Endodermal cell (in vitro differentiated cells): Measurements from ENCODE around the gene GPR142. TPM values are rescaled to one million over a fixed set of nuclear protein-coding genes. Genes with fewer than 3 reads are reported as not detected.

Experiments used
- DNase-seq: peaks from one replicate; pipeline ENCODE4 v3.0.0-alpha.2; 2017
- H3K27ac ChIP-seq: 2 replicates; pipeline ENCODE4 v1.5.1; 2013; ENCODE audit warnings: mild to moderate bottlenecking, low read depth, low read length, moderate library complexity
- H3K27me3 ChIP-seq: 2 replicates; pipeline ENCODE4 v1.6.1; 2013; ENCODE audit warnings: mild to moderate bottlenecking, low read length, moderate library complexity; ENCODE audit not compliant: insufficient read depth, control insufficient read depth, poor library complexity, severe bottlenecking
- H3K36me3 ChIP-seq: 2 replicates; pipeline ENCODE4 v1.7.0; 2013; ENCODE audit warnings: mild to moderate bottlenecking, low read length, moderate library complexity; ENCODE audit not compliant: control insufficient read depth, insufficient read depth
- H3K4me1 ChIP-seq: one replicate; pipeline ENCODE4 v1.7.0; 2013; ENCODE audit warnings: low read length; ENCODE audit not compliant: control insufficient read depth, insufficient read depth
- H3K4me3 ChIP-seq: 2 replicates; pipeline ENCODE4 v1.5.1; 2013; ENCODE audit warnings: mild to moderate bottlenecking, low read length, moderate library complexity
- H3K9ac ChIP-seq: 2 replicates; pipeline ENCODE4 v1.6.1; 2013; ENCODE audit warnings: mild to moderate bottlenecking, low read length, moderate library complexity; ENCODE audit not compliant: poor library complexity, severe bottlenecking; ENCODE audit errors: extremely low read depth
- H3K9me3 ChIP-seq: 2 replicates; pipeline ENCODE4 v1.6.1; 2013; ENCODE audit warnings: mild to moderate bottlenecking, low read length, moderate library complexity; ENCODE audit not compliant: control insufficient read depth
- H3K27ac Mint-ChIP-seq: 2 replicates; pipeline ENCODE4 v1.8.0; 2020; ENCODE audit warnings: mixed read lengths
- H3K27me3 Mint-ChIP-seq: 2 replicates; pipeline ENCODE4 v1.8.0; 2021; ENCODE audit warnings: mild to moderate bottlenecking, mixed read lengths; ENCODE audit not compliant: insufficient read depth
- H3K36me3 Mint-ChIP-seq: 2 replicates; pipeline ENCODE4 v1.8.0; 2020; ENCODE audit warnings: low read depth, mixed read lengths
- H3K4me1 Mint-ChIP-seq: 2 replicates; pipeline ENCODE4 v1.8.0; 2020; ENCODE audit warnings: mixed read lengths
- H3K4me3 Mint-ChIP-seq: 2 replicates; pipeline ENCODE4 v1.8.0; 2020; ENCODE audit warnings: mild to moderate bottlenecking, moderate library complexity, mixed read lengths
- H3K9me3 Mint-ChIP-seq: 2 replicates; pipeline ENCODE4 v1.8.0; 2020; ENCODE audit warnings: mild to moderate bottlenecking, mixed read lengths
- CTCF ChIP-seq: fragments of 200-600 bp; sonication (generic); conservative IDR thresholded peaks from 2 replicates; pipeline ENCODE4 v1.5.0; 2021; ENCODE audit warnings: antibody characterized with exemption, mild to moderate bottlenecking
- WGBS, 2 experiments: methylation state at CpG; one replicate each; pipeline versions ENCODE4 v1.1.5 to v1.1.7; 2013; ENCODE audit warnings: missing lambda C conversion rate in 2 of 2, mixed read lengths in 1 of 2; ENCODE audit not compliant: insufficient coverage in 1 of 2, insufficient read length in 1 of 2; 5-methylcytosine and 5-hydroxymethylcytosine counted together
- total RNA-seq, 2 donors: library from RNA; stranded (reverse); fragmentation: NEBNext Ultra II Directional in 1 of 2; extraction: Animal tissue kit (Norgen Biotek cat#: 25700) in 1 of 2; gene quantifications; 2 replicates in 1 of 2; 3 replicates in 1 of 2; pipeline ENCODE4 v1.2.1, GENCODE V29; 2021

GPR142 gene
- total RNA-seq, 2 donors from 2014 or later, result 0.29 to 0.92 TPM

- H3K4me3 ChIP-seq, result no peak overlapping the region
- H3K4me1 ChIP-seq, result no peaks in the 10 kb centered on the region
- H3K27me3 ChIP-seq, result peaks cover 30% of the 10 kb centered on the region
- H3K4me3 Mint-ChIP-seq, result no peak overlapping the region
- no peak overlapping the region for H3K27ac Mint-ChIP-seq
- H3K36me3 ChIP-seq, result no peaks in the 10 kb centered on the region
- H3K36me3 Mint-ChIP-seq, result no peaks in the 10 kb centered on the region
- H3K27me3 Mint-ChIP-seq, result peaks cover 77% of the 10 kb centered on the region
- no peak for TF ChIP-seq CTCF
- H3K27ac ChIP-seq, result no peak overlapping the region
- WGBS, 2 experiments, result 95 to 97% methylated on average over 13 of the region's 13 CpGs
- H3K9ac ChIP-seq, result no peak overlapping the region
- peaks cover under 1% of the 10 kb centered on the region for H3K9me3 Mint-ChIP-seq
- peaks cover 9% of the 10 kb centered on the region for H3K4me1 Mint-ChIP-seq
- H3K9me3 ChIP-seq, result no peaks in the 10 kb centered on the region
- no peak for DNase-seq
Measured at GRCh38 chr17:74415608-74416396, 48.5 kb downstream of the GPR142 start.

GRCh38 chr17:74417178-74418045 is 50.1 kb downstream of the GPR142 start:
- Mint-ChIP-seq H3K4me1 (peaks cover 9% of the 10 kb centered on the region), H3K4me3 (no peak overlapping the region), H3K9me3 (peaks cover 1% of the 10 kb centered on the region), H3K27ac (no peak overlapping the region), H3K36me3 (no peaks in the 10 kb centered on the region), H3K27me3 (peaks cover 74% of the 10 kb centered on the region)
- H3K36me3 ChIP-seq, result no peaks in the 10 kb centered on the region
- no peaks in the 10 kb centered on the region for H3K9me3 ChIP-seq
- no peak for DNase-seq
- peaks cover 24% of the 10 kb centered on the region for H3K27me3 ChIP-seq
- no peak overlapping the region for H3K4me3 ChIP-seq
- H3K27ac ChIP-seq, result no peak overlapping the region
- H3K4me1 ChIP-seq, result no peaks in the 10 kb centered on the region
- no peak overlapping the region for H3K9ac ChIP-seq
- 77 to 81% methylated on average over 11 to 12 of the region's 12 CpGs for WGBS, 2 experiments
- TF ChIP-seq CTCF, result no peak

- peaks cover 69% of the 10 kb centered on the region for H3K27me3 Mint-ChIP-seq
- H3K36me3 ChIP-seq, result no peaks in the 10 kb centered on the region
- no peak overlapping the region for H3K4me3 Mint-ChIP-seq
- H3K27ac ChIP-seq, result no peak overlapping the region
- H3K27me3 ChIP-seq, result peaks cover 11% of the 10 kb centered on the region
- 87 to 95% methylated on average over 7 to 10 of the region's 10 CpGs for WGBS, 2 experiments
- no peaks in the 10 kb centered on the region for H3K36me3 Mint-ChIP-seq
- H3K27ac Mint-ChIP-seq, result no peak overlapping the region
- TF ChIP-seq CTCF, result no peak
- DNase-seq, result no peak
- H3K9ac ChIP-seq, result no peak overlapping the region
- no peaks in the 10 kb centered on the region for H3K4me1 ChIP-seq
- peaks cover 8% of the 10 kb centered on the region for H3K9me3 Mint-ChIP-seq
- H3K4me3 ChIP-seq, result no peak overlapping the region
- no peaks in the 10 kb centered on the region for H3K9me3 ChIP-seq
- H3K4me1 Mint-ChIP-seq, result peaks cover 4% of the 10 kb centered on the region
Measured at GRCh38 chr17:74419928-74420411, 52.7 kb downstream of the GPR142 start.

Other genes with a start within 250 kb of the GPR142 start
- gene RPL38, start 163.8 kb upstream of the GPR142 start, total RNA-seq, result 1,000 to 10,000 TPM; 1,155 to 1,199 TPM
- gene TTYH2, start 153.9 kb upstream of the GPR142 start, total RNA-seq, result 1 to 10 TPM; 1.2 to 1.6 TPM
- not detected for gene DNAI2, start 93.3 kb upstream of the GPR142 start, total RNA-seq
- gene KIF19, start 41.3 kb upstream of the GPR142 start, total RNA-seq, result 1 to 10 TPM in 1 of 2 donors, under 1 TPM in 1; 0.27 to 2.4 TPM
- gene BTBD17, start 5.6 kb upstream of the GPR142 start, total RNA-seq, result under 1 TPM in 1 of 2 donors, not detected in 1; 0.18 TPM
- gene GPRC5C, start 64.6 kb downstream of the GPR142 start, total RNA-seq, result 10 to 100 TPM; 57.0 to 73.4 TPM
- gene CD300A, start 99.1 kb downstream of the GPR142 start, total RNA-seq, result not detected
- not detected for gene CD300LB, start 164.0 kb downstream of the GPR142 start, total RNA-seq
- gene CD300C, start 178.6 kb downstream of the GPR142 start, total RNA-seq, result not detected
- gene CD300H, start 200.0 kb downstream of the GPR142 start, total RNA-seq, result not detected
- not detected for gene CD300LD, start 224.8 kb downstream of the GPR142 start, total RNA-seq